Measurements from ENCODE around the gene TNFAIP2. TPM values are rescaled to one million over a fixed set of nuclear protein-coding genes. Genes with fewer than 3 reads are reported as not detected.
A peak's percentile ranks its signal among the peaks of the same experiment; 100 is the strongest.
"Not testable (repeated sequence)": the region's sequence is repeated elsewhere in the genome, so short reads cannot be mapped to it uniquely, and the experiment has no call there.

Gene TNFAIP2
- total and polyA plus RNA-seq, 4 donors: 65.6 to 519 (median 226) TPM

GRCh38 chr14:103155010-103155409 is 31.7 kb downstream of the TNFAIP2 start:
- DNase-seq (no peak), ATAC-seq (ENCODE audit: insufficient read depth, low FRiP score) (peak; percentile 77)
- H3K4me3 ChIP-seq: no peak overlapping the region
- H3K27ac ChIP-seq (ENCODE audit: low read depth in 1 of 2, low read length in 1 of 2): no peak overlapping the region
- H3K36me3 ChIP-seq (ENCODE audit: control insufficient read depth in 4 of 4, insufficient read depth in 4 of 4, low read length in 4 of 4): no peaks in the 10 kb centered on the region
- TF ChIP-seq CTCF (IDR thresholded peaks at IDR 0.05; ENCODE audit: control extremely low read depth, extremely low read depth): no peak
- H3K4me1 ChIP-seq (ENCODE audit: control insufficient read depth in 5 of 5, insufficient read depth in 5 of 5, low read length in 5 of 5): peaks cover 0 to 4% (median 0%) of the 10 kb centered on the region in 5 donors
- no peaks in the 10 kb centered on the region for H3K9me3 ChIP-seq (ENCODE audit: control insufficient read depth in 4 of 4, insufficient read depth in 3 of 4, low read length in 3 of 4)
- H3K9ac ChIP-seq (ENCODE audit: insufficient read depth in 1 of 2, low read length in 2 of 2): no peak overlapping the region
- WGBS, 2 donors: 45 to 62% methylated on average over 6 of the region's 6 CpGs
- no peaks in the 10 kb centered on the region for H3K27me3 ChIP-seq (ENCODE audit: control insufficient read depth in 3 of 3, insufficient read depth in 3 of 3, low read length in 2 of 3)

- ATAC-seq (ENCODE audit: insufficient read depth, low FRiP score); H3K36me3 ChIP-seq (ENCODE audit: control insufficient read depth in 4 of 4, insufficient read depth in 4 of 4, low read length in 4 of 4); H3K27ac ChIP-seq (ENCODE audit: low read depth in 1 of 2, low read length in 1 of 2); H3K4me3 ChIP-seq; H3K9ac ChIP-seq (ENCODE audit: insufficient read depth in 1 of 2, low read length in 2 of 2); H3K9me3 ChIP-seq (ENCODE audit: control insufficient read depth in 4 of 4, insufficient read depth in 3 of 4, low read length in 3 of 4); H3K27me3 ChIP-seq (ENCODE audit: control insufficient read depth in 3 of 3, insufficient read depth in 3 of 3, low read length in 2 of 3); H3K4me1 ChIP-seq (ENCODE audit: control insufficient read depth in 5 of 5, insufficient read depth in 5 of 5, low read length in 5 of 5); DNase-seq: not testable (repeated sequence)
- 92 to 95% methylated on average over 9 to 12 of the region's 12 CpGs for WGBS, 2 donors
Observed at GRCh38 chr14:103155416-103155815, 32.2 kb downstream of the TNFAIP2 start.

- WGBS, 2 donors: 82 to 95% methylated on average over 9 of the region's 9 CpGs
- TF ChIP-seq CTCF (IDR thresholded peaks at IDR 0.05; ENCODE audit: control extremely low read depth, extremely low read depth): no peak
- no peak for DNase-seq
- Histone ChIP-seq H3K36me3 (ENCODE audit: control insufficient read depth in 4 of 4, insufficient read depth in 4 of 4, low read length in 4 of 4) (no peaks in the 10 kb centered on the region), H3K27ac (ENCODE audit: low read depth in 1 of 2, low read length in 1 of 2) (no peak overlapping the region), H3K9ac (ENCODE audit: insufficient read depth in 1 of 2, low read length in 2 of 2) (no peak overlapping the region), H3K27me3 (ENCODE audit: control insufficient read depth in 3 of 3, insufficient read depth in 3 of 3, low read length in 2 of 3) (no peaks in the 10 kb centered on the region), H3K4me3 (no peak overlapping the region), H3K9me3 (ENCODE audit: control insufficient read depth in 4 of 4, insufficient read depth in 3 of 4, low read length in 3 of 4) (no peaks in the 10 kb centered on the region), H3K4me1 (ENCODE audit: control insufficient read depth in 5 of 5, insufficient read depth in 5 of 5, low read length in 5 of 5) (peaks cover 0 to 4% (median 0%) of the 10 kb centered on the region in 5 donors)
- no peak for ATAC-seq (ENCODE audit: insufficient read depth, low FRiP score)
Observed at GRCh38 chr14:103155826-103156394, 32.6 kb downstream of the TNFAIP2 start.

GRCh38 chr14:103156651-103157378 is 33.6 kb downstream of the TNFAIP2 start:
- no peak for TF ChIP-seq CTCF (IDR thresholded peaks at IDR 0.05; ENCODE audit: control extremely low read depth, extremely low read depth)
- H3K27ac ChIP-seq (ENCODE audit: low read depth in 1 of 2, low read length in 1 of 2): no peak overlapping the region
- no peaks in the 10 kb centered on the region for H3K27me3 ChIP-seq (ENCODE audit: control insufficient read depth in 3 of 3, insufficient read depth in 3 of 3, low read length in 2 of 3)
- no peak overlapping the region for H3K9ac ChIP-seq (ENCODE audit: insufficient read depth in 1 of 2, low read length in 2 of 2)
- peaks cover 0 to 4% (median 0%) of the 10 kb centered on the region in 5 donors for H3K4me1 ChIP-seq (ENCODE audit: control insufficient read depth in 5 of 5, insufficient read depth in 5 of 5, low read length in 5 of 5)
- H3K4me3 ChIP-seq: no peak overlapping the region
- no peaks in the 10 kb centered on the region for H3K9me3 ChIP-seq (ENCODE audit: control insufficient read depth in 4 of 4, insufficient read depth in 3 of 4, low read length in 3 of 4)
- DNase-seq: no peak
- no peak for ATAC-seq (ENCODE audit: insufficient read depth, low FRiP score)
- no peaks in the 10 kb centered on the region for H3K36me3 ChIP-seq (ENCODE audit: control insufficient read depth in 4 of 4, insufficient read depth in 4 of 4, low read length in 4 of 4)
- 80 to 81% methylated on average over 21 of the region's 21 CpGs for WGBS, 2 donors
